ENCODE data around the gene VEGFB. TPM values are rescaled to one million over a fixed set of nuclear protein-coding genes. Genes with fewer than 3 reads are reported as not detected.

Gene VEGFB
- total RNA-seq, 1 donor from 2014 or later, result 44.9 TPM

DNA sequence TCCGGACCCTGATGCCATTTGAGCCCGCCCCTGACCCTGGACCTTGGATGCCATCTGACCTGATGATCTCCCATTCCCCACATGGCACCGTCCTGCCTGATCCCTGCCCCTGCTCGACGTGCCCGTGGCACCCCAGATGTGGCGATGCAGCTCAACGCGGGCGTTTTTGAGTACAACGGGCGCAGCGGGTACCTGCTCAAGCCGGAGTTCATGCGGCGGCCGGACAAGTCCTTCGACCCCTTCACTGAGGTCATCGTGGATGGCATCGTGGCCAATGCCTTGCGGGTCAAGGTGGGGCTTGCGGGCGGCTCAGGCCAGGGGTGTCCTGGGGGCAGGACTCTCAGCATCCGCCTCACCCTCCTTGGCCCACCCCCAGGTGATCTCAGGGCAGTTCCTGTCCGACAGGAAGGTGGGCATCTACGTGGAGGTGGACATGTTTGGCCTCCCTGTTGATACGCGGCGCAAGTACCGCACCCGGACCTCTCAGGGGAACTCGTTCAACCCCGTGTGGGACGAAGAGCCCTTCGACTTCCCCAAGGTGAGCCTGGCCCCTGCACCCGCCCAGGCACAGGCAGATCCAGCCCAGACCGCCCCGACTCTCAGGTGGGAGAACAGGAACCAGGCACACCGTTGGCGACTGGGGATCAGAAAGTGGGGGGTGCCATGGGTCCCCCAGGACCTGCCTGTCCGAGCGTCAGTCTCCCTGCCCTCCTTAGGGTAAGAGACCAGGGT, 28.1 kb downstream of the VEGFB start:
- no peak for DNase-seq (ENCODE audit: extremely low spot score in 2 of 2)
- peaks cover 0 to 68% of the 10 kb centered on the region in 2 donors for H3K36me3 ChIP-seq
- no peak overlapping the region for H3K4me3 ChIP-seq

DNA sequence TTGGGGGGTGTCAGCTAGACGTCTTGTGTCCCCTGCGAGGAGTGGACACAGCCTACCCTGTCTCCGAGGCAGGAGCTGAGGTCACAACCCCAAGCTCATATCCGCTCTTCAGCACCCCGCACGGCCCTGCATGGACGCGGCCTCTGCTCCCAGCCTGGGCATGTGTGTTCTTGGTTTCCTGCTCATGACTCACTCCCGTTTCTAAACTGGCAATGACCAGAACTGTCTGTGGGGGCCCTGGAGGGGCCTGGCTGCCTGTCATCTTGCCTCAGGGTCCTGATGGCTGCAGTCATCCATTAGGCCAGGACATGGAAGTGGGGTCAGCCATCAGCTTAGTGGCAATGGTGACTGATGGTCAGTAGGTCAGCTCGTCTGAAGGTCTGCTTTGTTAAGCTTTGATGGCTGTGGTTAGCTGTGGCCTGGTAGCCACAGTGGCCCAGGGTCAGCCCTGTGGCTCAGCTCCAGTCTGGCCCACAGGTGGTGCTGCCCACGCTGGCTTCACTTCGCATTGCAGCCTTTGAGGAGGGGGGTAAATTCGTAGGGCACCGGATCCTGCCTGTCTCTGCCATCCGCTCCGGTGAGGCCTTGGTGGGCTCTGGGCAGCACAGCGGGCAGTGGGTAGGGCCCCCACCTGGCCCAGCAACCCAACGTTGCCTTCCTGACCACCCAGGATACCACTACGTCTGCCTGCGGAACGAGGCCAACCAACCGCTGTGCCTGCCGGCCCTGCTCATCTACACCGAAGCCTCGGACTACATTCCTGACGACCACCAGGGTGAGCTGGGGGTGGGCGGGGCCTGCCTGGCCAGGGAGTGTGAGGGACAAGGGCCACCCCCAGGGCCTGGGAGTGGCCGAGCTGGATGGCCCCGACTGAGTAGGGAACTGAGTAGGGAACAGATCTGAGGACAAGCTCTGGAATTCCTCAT, 28.9 kb downstream of the VEGFB start:
- no peaks in the 10 kb centered on the region for H3K27me3 ChIP-seq
- peaks cover 0 to 67% of the 10 kb centered on the region in 2 donors for H3K36me3 ChIP-seq
- no peak for DNase-seq (ENCODE audit: extremely low spot score in 2 of 2)
- no peak overlapping the region for H3K4me3 ChIP-seq
- H3K27ac ChIP-seq, result no peak overlapping the region
- peaks cover 13% of the 10 kb centered on the region for H3K4me1 ChIP-seq
- TF ChIP-seq POLR2AphosphoS5 (IDR thresholded peaks at IDR 0.05; ENCODE audit: insufficient read depth in 1 of 2, low read depth in 1 of 2), result no peak
- intact Hi-C loops (cut with DNase I), result no loop called here
- H3K9me3 ChIP-seq, result no peaks in the 10 kb centered on the region

More for the DNA sequence above, 28.1 kb downstream of the VEGFB start:
- peaks cover 4% of the 10 kb centered on the region for H3K4me1 ChIP-seq
- no peaks in the 10 kb centered on the region for H3K27me3 ChIP-seq
- no peaks in the 10 kb centered on the region for H3K9me3 ChIP-seq
- intact Hi-C loops (cut with DNase I), result no loop called here
- H3K27ac ChIP-seq, result no peak overlapping the region
- no peak for TF ChIP-seq POLR2AphosphoS5 (IDR thresholded peaks at IDR 0.05; ENCODE audit: insufficient read depth in 1 of 2, low read depth in 1 of 2)
- no peak for TF ChIP-seq POLR2A (IDR thresholded peaks at IDR 0.05)
- TF ChIP-seq, protein P1, sequence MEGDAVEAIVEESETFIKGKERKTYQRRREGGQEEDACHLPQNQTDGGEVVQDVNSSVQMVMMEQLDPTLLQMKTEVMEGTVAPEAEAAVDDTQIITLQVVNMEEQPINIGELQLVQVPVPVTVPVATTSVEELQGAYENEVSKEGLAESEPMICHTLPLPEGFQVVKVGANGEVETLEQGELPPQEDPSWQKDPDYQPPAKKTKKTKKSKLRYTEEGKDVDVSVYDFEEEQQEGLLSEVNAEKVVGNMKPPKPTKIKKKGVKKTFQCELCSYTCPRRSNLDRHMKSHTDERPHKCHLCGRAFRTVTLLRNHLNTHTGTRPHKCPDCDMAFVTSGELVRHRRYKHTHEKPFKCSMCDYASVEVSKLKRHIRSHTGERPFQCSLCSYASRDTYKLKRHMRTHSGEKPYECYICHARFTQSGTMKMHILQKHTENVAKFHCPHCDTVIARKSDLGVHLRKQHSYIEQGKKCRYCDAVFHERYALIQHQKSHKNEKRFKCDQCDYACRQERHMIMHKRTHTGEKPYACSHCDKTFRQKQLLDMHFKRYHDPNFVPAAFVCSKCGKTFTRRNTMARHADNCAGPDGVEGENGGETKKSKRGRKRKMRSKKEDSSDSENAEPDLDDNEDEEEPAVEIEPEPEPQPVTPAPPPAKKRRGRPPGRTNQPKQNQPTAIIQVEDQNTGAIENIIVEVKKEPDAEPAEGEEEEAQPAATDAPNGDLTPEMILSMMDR (IDR thresholded peaks at IDR 0.05), result no peak

DNA sequence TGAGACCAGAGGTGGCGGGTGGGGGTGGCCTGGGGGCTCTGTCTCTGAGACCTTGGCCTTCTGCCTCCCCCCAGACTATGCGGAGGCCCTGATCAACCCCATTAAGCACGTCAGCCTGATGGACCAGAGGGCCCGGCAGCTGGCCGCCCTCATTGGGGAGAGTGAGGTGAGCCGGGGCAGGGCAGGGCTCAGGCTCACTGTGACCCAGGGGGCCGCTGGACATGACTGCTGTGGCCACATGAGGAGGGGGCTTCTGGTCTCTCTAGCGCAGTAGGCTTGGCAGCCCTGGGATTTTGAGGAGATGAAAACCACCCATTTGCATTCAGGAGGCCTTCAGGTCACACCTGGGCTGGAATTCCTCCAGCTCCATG, 29.5 kb downstream of the VEGFB start:
- no peaks in the 10 kb centered on the region for H3K27me3 ChIP-seq
- intact Hi-C loops (cut with DNase I), result no loop called here
- no peak for DNase-seq (ENCODE audit: extremely low spot score in 2 of 2)
- TF ChIP-seq POLR2AphosphoS5 (IDR thresholded peaks at IDR 0.05; ENCODE audit: insufficient read depth in 1 of 2, low read depth in 1 of 2), result no peak
- no peak for TF ChIP-seq POLR2A (IDR thresholded peaks at IDR 0.05)
- TF ChIP-seq, protein P1 (IDR thresholded peaks at IDR 0.05), result no peak
- H3K36me3 ChIP-seq, result peaks cover 0 to 62% of the 10 kb centered on the region in 2 donors
- no peak overlapping the region for H3K4me3 ChIP-seq
- no peaks in the 10 kb centered on the region for H3K9me3 ChIP-seq
- H3K4me1 ChIP-seq, result peaks cover 19% of the 10 kb centered on the region
- no peak overlapping the region for H3K27ac ChIP-seq

DNA sequence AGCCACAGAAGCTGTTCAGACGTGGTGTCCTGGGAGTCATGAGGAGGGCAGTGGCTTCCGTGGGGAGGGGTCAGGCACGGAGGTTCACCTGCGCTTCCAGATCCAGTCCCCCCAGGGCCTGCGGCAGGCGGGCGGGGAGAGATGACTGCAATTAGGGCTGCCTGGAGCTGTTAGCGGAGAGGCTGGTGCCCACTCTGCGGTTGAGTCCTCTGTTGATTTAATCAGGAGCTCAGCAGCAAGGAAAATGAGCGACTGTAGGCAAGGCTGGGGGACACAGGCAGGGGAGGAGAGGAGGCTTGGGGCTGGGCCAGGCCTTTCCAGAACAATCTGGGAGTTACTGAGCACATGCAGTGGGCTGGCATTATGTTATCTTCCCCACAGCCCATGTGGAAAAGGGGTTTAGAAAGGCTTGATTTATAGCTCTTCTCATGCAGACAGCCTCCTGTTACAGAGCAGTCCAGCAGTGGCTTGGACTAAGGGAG, 30.0 kb downstream of the VEGFB start:
- Histone ChIP-seq H3K27ac (no peak overlapping the region), H3K4me3 (no peak overlapping the region), H3K9me3 (no peaks in the 10 kb centered on the region), H3K4me1 (peaks cover 21% of the 10 kb centered on the region), H3K27me3 (no peaks in the 10 kb centered on the region), H3K36me3 (peaks cover 0 to 57% of the 10 kb centered on the region in 2 donors)
- TF ChIP-seq POLR2A (IDR thresholded peaks at IDR 0.05) (no peak), POLR2AphosphoS5 (IDR thresholded peaks at IDR 0.05; ENCODE audit: insufficient read depth in 1 of 2, low read depth in 1 of 2) (no peak)
- TF ChIP-seq, protein P1 (IDR thresholded peaks at IDR 0.05), result no peak
- DNase-seq (ENCODE audit: extremely low spot score in 2 of 2), result no peak
- intact Hi-C loops (cut with DNase I), result no loop called here
